Peyer's patch (tissue), 4 donors: ENCODE results near the gene MLST8.

ENCODE experiments used
- CTCF ChIP-seq, 6 experiments: fragments of 450-650 bp in 4 of 6; fragments of 200-600 bp in 2 of 6; sonication (generic) in 1 of 6; IDR thresholded peaks; one replicate each; pipeline ENCODE4 v1.5.1; 2017 to 2019; ENCODE audit warnings: antibody characterized with exemption in 6 of 6, mild to moderate bottlenecking in 3 of 6, moderate library complexity in 1 of 6
- POLR2A ChIP-seq, 2 donors: fragments of 450-650 bp; IDR thresholded peaks; one replicate each; pipeline ENCODE4 v1.5.1; 2017; ENCODE audit warnings: antibody characterized with exemption in 2 of 2, mild to moderate bottlenecking in 2 of 2, moderate library complexity in 2 of 2

GRCh38 chr16:2206780-2207433, 1.7 kb downstream of the MLST8 start:
- TF ChIP-seq POLR2A (IDR thresholded peaks at IDR 0.05) (no peak), CTCF (IDR thresholded peaks at IDR 0.05) (no peak)
